ENCODE data around the gene TMEM131L.
"Not testable (repeated sequence)": the region's sequence is repeated elsewhere in the genome, so short reads cannot be mapped to it uniquely, and the experiment has no call there.

Gene TMEM131L

GRCh38 chr4:153545822-153546221 lies 79.7 kb downstream of the TMEM131L start:
- Histone ChIP-seq H3K9me3 (ENCODE audit: insufficient read depth, low read length) (no peaks in the 10 kb centered on the region), H3K27me3 (ENCODE audit: low read depth, low read length) (no peaks in the 10 kb centered on the region), H3K4me2 (ENCODE audit: low read length) (no peak overlapping the region), H3K36me3 (replicated peaks; ENCODE audit: low read depth, low read length) (peaks cover 37% of the 10 kb centered on the region), H3K4me3 (ENCODE audit: low read length) (no peak overlapping the region), H2AFZ (ENCODE audit: low read depth, low read length) (no peak overlapping the region), H3K4me1 (ENCODE audit: low read length) (peaks cover 14% of the 10 kb centered on the region), H3K9ac (ENCODE audit: low read length) (no peak overlapping the region), H3K79me2 (ENCODE audit: low read length) (peaks cover 95% of the 10 kb centered on the region), H4K20me1 (ENCODE audit: insufficient read depth, low read length) (peaks cover 93% of the 10 kb centered on the region), H3K27ac (ENCODE audit: low read length) (no peak overlapping the region)
- no peak for TF ChIP-seq CTCF (IDR thresholded peaks at IDR 0.05; ENCODE audit: low read depth, low read length)
- no peak for TF ChIP-seq EZH2phosphoT487 (IDR thresholded peaks at IDR 0.05; ENCODE audit: low read depth)

- H4K20me1 ChIP-seq (ENCODE audit: insufficient read depth, low read length) = peaks cover 93% of the 10 kb centered on the region
- peaks cover 9% of the 10 kb centered on the region for H3K4me1 ChIP-seq (ENCODE audit: low read length)
Observed at GRCh38 chr4:153546280-153546679, 80.1 kb downstream of the TMEM131L start.

GRCh38 chr4:153547520-153547919 lies 81.4 kb downstream of the TMEM131L start:
- Histone ChIP-seq H3K4me3 (ENCODE audit: low read length) (no peak overlapping the region), H2AFZ (ENCODE audit: low read depth, low read length) (no peak overlapping the region), H3K4me1 (ENCODE audit: low read length) (peaks cover 3% of the 10 kb centered on the region), H3K27me3 (ENCODE audit: low read depth, low read length) (no peaks in the 10 kb centered on the region), H3K9me3 (ENCODE audit: insufficient read depth, low read length) (no peaks in the 10 kb centered on the region), H3K9ac (ENCODE audit: low read length) (no peak overlapping the region), H3K36me3 (replicated peaks; ENCODE audit: low read depth, low read length) (peaks cover 38% of the 10 kb centered on the region), H3K27ac (ENCODE audit: low read length) (no peak overlapping the region), H3K4me2 (ENCODE audit: low read length) (no peak overlapping the region), H3K79me2 (ENCODE audit: low read length) (peaks cover 95% of the 10 kb centered on the region), H4K20me1 (ENCODE audit: insufficient read depth, low read length) (peaks cover 93% of the 10 kb centered on the region)
- TF ChIP-seq EZH2phosphoT487 (IDR thresholded peaks at IDR 0.05; ENCODE audit: low read depth) (no peak), CTCF (IDR thresholded peaks at IDR 0.05; ENCODE audit: low read depth, low read length) (no peak)

More at GRCh38 chr4:153546280-153546679, 80.1 kb downstream of the TMEM131L start:
- no peak for TF ChIP-seq CTCF (IDR thresholded peaks at IDR 0.05; ENCODE audit: low read depth, low read length)
- TF ChIP-seq EZH2phosphoT487 (IDR thresholded peaks at IDR 0.05; ENCODE audit: low read depth) = no peak
- Histone ChIP-seq H3K9me3 (ENCODE audit: insufficient read depth, low read length) (no peaks in the 10 kb centered on the region), H3K4me3 (ENCODE audit: low read length) (no peak overlapping the region), H3K9ac (ENCODE audit: low read length) (no peak overlapping the region), H3K79me2 (ENCODE audit: low read length) (peaks cover 95% of the 10 kb centered on the region), H3K27me3 (ENCODE audit: low read depth, low read length) (no peaks in the 10 kb centered on the region), H3K27ac (ENCODE audit: low read length) (no peak overlapping the region), H3K36me3 (replicated peaks; ENCODE audit: low read depth, low read length) (peaks cover 39% of the 10 kb centered on the region), H2AFZ (ENCODE audit: low read depth, low read length) (no peak overlapping the region), H3K4me2 (ENCODE audit: low read length) (no peak overlapping the region)

GRCh38 chr4:153548907-153549306 lies 82.7 kb downstream of the TMEM131L start:
- not testable (repeated sequence) for H2AFZ ChIP-seq (ENCODE audit: low read depth, low read length); H3K4me3 ChIP-seq (ENCODE audit: low read length); H3K9ac ChIP-seq (ENCODE audit: low read length); H3K4me2 ChIP-seq (ENCODE audit: low read length); H3K9me3 ChIP-seq (ENCODE audit: insufficient read depth, low read length); H3K4me1 ChIP-seq (ENCODE audit: low read length); H3K27ac ChIP-seq (ENCODE audit: low read length); H3K27me3 ChIP-seq (ENCODE audit: low read depth, low read length)
- Histone ChIP-seq H3K79me2 (ENCODE audit: low read length) (peaks cover 95% of the 10 kb centered on the region), H3K36me3 (replicated peaks; ENCODE audit: low read depth, low read length) (peaks cover 30% of the 10 kb centered on the region), H4K20me1 (ENCODE audit: insufficient read depth, low read length) (peaks cover 93% of the 10 kb centered on the region)

- H3K4me3 ChIP-seq (ENCODE audit: low read length) = no peak overlapping the region
- H3K9me3 ChIP-seq (ENCODE audit: insufficient read depth, low read length) = no peaks in the 10 kb centered on the region
- no peak overlapping the region for H3K27ac ChIP-seq (ENCODE audit: low read length)
- TF ChIP-seq CTCF (IDR thresholded peaks at IDR 0.05; ENCODE audit: low read depth, low read length) (no peak), EZH2phosphoT487 (IDR thresholded peaks at IDR 0.05; ENCODE audit: low read depth) (no peak)
- H3K9ac ChIP-seq (ENCODE audit: low read length) = no peak overlapping the region
- no peak overlapping the region for H3K4me2 ChIP-seq (ENCODE audit: low read length)
- no peaks in the 10 kb centered on the region for H3K27me3 ChIP-seq (ENCODE audit: low read depth, low read length)
- H3K4me1 ChIP-seq (ENCODE audit: low read length) = peaks cover 3% of the 10 kb centered on the region
- H3K79me2 ChIP-seq (ENCODE audit: low read length) = peaks cover 95% of the 10 kb centered on the region
- peaks cover 25% of the 10 kb centered on the region for H3K36me3 ChIP-seq (replicated peaks; ENCODE audit: low read depth, low read length)
- peaks cover 93% of the 10 kb centered on the region for H4K20me1 ChIP-seq (ENCODE audit: insufficient read depth, low read length)
- no peak overlapping the region for H2AFZ ChIP-seq (ENCODE audit: low read depth, low read length)
Observed at GRCh38 chr4:153549405-153549804, 83.2 kb downstream of the TMEM131L start.
